AG04449 (cell line): Measurements from ENCODE around the gene VILL.
"Not testable (repeated sequence)": the region's sequence is repeated elsewhere in the genome, so short reads cannot be mapped to it uniquely, and the experiment has no call there.

ENCODE experiments used
- CTCF ChIA-PET: fragments of 350-600 bp; formaldehyde crosslinking; extraction: SDS; loops from one replicate; lab custom pipeline; 2021; ENCODE audit warnings: antibody characterized with exemption; lab: Yijun Ruan, JAX
- POLR2A ChIA-PET: fragments of 400-600, 350-600 bp; formaldehyde crosslinking; extraction: SDS; loops from one replicate; lab custom pipeline; 2020; ENCODE audit warnings: antibody characterized with exemption, inconsistent platforms; lab: Yijun Ruan, JAX
- DNase-seq: peaks from one replicate; pipeline ENCODE4 v3.0.0-alpha.2; 2010; ENCODE audit warnings: low read depth, low spot score
- H3K4me3 ChIP-seq: 2 replicates; pipeline ENCODE4 v1.5.1; 2011; ENCODE audit warnings: low read depth, mild to moderate bottlenecking, control low read depth, low read length
- CTCF ChIP-seq: IDR thresholded peaks from one replicate; pipeline ENCODE4 v1.5.1; 2011; ENCODE audit warnings: mild to moderate bottlenecking, moderate library complexity, low read length, control low read depth, inconsistent platforms; ENCODE audit not compliant: insufficient read depth; ENCODE audit errors: missing control alignments

VILL gene

GRCh38 chr3:37987315-37987697, 3.3 kb upstream of the VILL start:
- DNase-seq = no peak
- no peak for TF ChIP-seq CTCF
- H3K4me3 ChIP-seq = no peak overlapping the region
- POLR2A ChIA-PET = no interaction called here
- CTCF ChIA-PET = interaction anchor here (1.0 to 1.4 kb wide), 3 partner anchors 13 to 19 kb away, joined by 3 to 9 read pairs (median 7); no protein-coding TSS in a partner anchor

GRCh38 chr3:37987751-37988179, 2.8 kb upstream of the VILL start:
- no peak for TF ChIP-seq CTCF
- H3K4me3 ChIP-seq = no peak overlapping the region
- ChIA-PET POLR2A (no interaction called here), CTCF (interaction anchor here (1.0 to 1.4 kb wide), 3 partner anchors 13 to 20 kb away, joined by 3 to 9 read pairs (median 7); no protein-coding TSS in a partner anchor)
- no peak for DNase-seq

- H3K4me3 ChIP-seq, DNase-seq, POLR2A ChIA-PET: not testable (repeated sequence)
- CTCF ChIA-PET = interaction anchor here (1.3 to 1.4 kb wide), 2 partner anchors 14 to 21 kb away, joined by 7 to 9 read pairs; no protein-coding TSS in a partner anchor
Measured at GRCh38 chr3:37988376-37988775, 2.2 kb upstream of the VILL start.

GRCh38 chr3:37988931-37989525, 1.6 kb upstream of the VILL start:
- TF ChIP-seq CTCF = no peak
- POLR2A ChIA-PET = no interaction called here
- CTCF ChIA-PET = interaction anchor here (2.3 kb wide), 1 partner anchor 15 kb away, joined by 7 read pairs; no protein-coding TSS in a partner anchor
- DNase-seq = no peak
- no peak overlapping the region for H3K4me3 ChIP-seq

DNA sequence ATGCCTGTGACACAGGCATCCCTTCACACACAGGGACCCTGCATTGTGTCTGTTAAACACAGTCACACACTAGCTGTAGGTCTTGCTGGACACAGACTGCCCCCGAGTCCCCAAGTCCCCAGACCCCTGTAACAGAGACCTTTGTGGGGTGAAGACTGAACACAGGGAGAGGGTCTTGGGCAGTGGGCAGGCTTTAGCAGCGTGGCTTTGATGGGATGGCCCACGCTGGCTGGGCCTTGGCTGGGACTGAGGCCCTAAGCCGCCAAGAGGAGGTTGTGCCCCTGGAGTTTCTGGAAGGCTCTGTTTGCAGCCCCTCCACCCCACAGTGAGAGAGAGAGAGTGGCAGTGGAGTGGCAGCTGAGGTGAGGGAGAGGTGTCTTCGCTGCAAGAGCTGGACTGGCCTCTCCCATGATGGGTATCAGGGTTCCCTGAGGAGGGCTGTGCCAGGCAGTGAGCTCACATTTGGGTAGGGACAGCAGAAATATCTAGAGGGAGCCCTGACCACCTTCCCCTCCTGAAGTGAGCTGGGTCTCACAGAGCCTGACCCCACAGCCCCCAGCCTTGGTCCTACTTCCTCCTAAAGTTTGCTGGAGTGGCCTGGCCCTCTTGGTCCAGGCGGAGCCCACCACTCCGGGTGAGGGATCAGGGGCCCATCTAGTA, 635 bp upstream of the VILL start:
- POLR2A ChIA-PET = no interaction called here
- no peak overlapping the region for H3K4me3 ChIP-seq
- no peak for TF ChIP-seq CTCF
- CTCF ChIA-PET = interaction anchor here (2.3 kb wide), 1 partner anchor 16 kb away, joined by 7 read pairs; no protein-coding TSS in a partner anchor
- DNase-seq = no peak

GRCh38 chr3:37991109-37991508, 523 bp downstream of the VILL start:
- TF ChIP-seq CTCF = no peak
- CTCF ChIA-PET = interaction anchor here (2.3 kb wide), 1 partner anchor 17 kb away, joined by 7 read pairs; no protein-coding TSS in a partner anchor
- POLR2A ChIA-PET = no interaction called here
- DNase-seq = no peak
- H3K4me3 ChIP-seq = no peak overlapping the region
